NCI-H446 (cell line): ENCODE data around the gene B4GALNT1.
"Not testable (repeated sequence)": the region's sequence is repeated elsewhere in the genome, so short reads cannot be mapped to it uniquely, and the experiment has no call there.

Experiments
- DNase-seq, 2 experiments: peaks; one replicate each; lab custom pipeline; 2025; lab: John Stamatoyannopoulos, UW

The B4GALNT1 gene

GRCh38 chr12:57620936-57621496 lies 12.0 kb downstream of the B4GALNT1 start:
- DNase-seq: no peak

GRCh38 chr12:57620245-57620935 lies 12.6 kb downstream of the B4GALNT1 start:
- DNase-seq: no peak

- DNase-seq: no peak
These were observed 13.4 kb downstream of the B4GALNT1 start for GRCh38 chr12:57619434-57620244.

GRCh38 chr12:57618966-57619433 lies 14.0 kb downstream of the B4GALNT1 start:
- no peak for DNase-seq

- not testable (repeated sequence) for DNase-seq
These were observed 14.6 kb downstream of the B4GALNT1 start for GRCh38 chr12:57618431-57618830.

GRCh38 chr12:57617942-57618341 lies 15.1 kb downstream of the B4GALNT1 start:
- DNase-seq: no peak

- DNase-seq: peak in 1 of 2 experiments; percentile 15
These were observed 16.5 kb downstream of the B4GALNT1 start for GRCh38 chr12:57616383-57617101.

- no peak for DNase-seq
These were observed 17.4 kb downstream of the B4GALNT1 start for GRCh38 chr12:57615637-57616036.

GRCh38 chr12:57614948-57615500 lies 18.0 kb downstream of the B4GALNT1 start:
- no peak for DNase-seq

- DNase-seq: peak in 1 of 2 experiments; percentile 15
These were observed 18.6 kb downstream of the B4GALNT1 start for GRCh38 chr12:57614178-57614947.

GRCh38 chr12:57613427-57614109 lies 19.4 kb downstream of the B4GALNT1 start:
- DNase-seq: no peak

- DNase-seq: no peak
These were observed 20.1 kb downstream of the B4GALNT1 start for GRCh38 chr12:57612711-57613426.

GRCh38 chr12:57611827-57612710 lies 20.9 kb downstream of the B4GALNT1 start:
- peak; percentile 25 to 64 for DNase-seq

GRCh38 chr12:57611108-57611826 lies 21.7 kb downstream of the B4GALNT1 start, which contains the start of gene ARHGEF25:
ARHGEF25 (plus strand) TSS chr12:57611435; CDS start chr12:57611895, 460 bp downstream.
- peak in 1 of 2 experiments; percentile 69 for DNase-seq

GRCh38 chr12:57610554-57611107 lies 22.4 kb downstream of the B4GALNT1 start:
- no peak for DNase-seq

GRCh38 chr12:57609781-57610553 lies 23.0 kb downstream of the B4GALNT1 start:
- DNase-seq: no peak
